Measurements from ENCODE around the gene ACTN3.

DNA sequence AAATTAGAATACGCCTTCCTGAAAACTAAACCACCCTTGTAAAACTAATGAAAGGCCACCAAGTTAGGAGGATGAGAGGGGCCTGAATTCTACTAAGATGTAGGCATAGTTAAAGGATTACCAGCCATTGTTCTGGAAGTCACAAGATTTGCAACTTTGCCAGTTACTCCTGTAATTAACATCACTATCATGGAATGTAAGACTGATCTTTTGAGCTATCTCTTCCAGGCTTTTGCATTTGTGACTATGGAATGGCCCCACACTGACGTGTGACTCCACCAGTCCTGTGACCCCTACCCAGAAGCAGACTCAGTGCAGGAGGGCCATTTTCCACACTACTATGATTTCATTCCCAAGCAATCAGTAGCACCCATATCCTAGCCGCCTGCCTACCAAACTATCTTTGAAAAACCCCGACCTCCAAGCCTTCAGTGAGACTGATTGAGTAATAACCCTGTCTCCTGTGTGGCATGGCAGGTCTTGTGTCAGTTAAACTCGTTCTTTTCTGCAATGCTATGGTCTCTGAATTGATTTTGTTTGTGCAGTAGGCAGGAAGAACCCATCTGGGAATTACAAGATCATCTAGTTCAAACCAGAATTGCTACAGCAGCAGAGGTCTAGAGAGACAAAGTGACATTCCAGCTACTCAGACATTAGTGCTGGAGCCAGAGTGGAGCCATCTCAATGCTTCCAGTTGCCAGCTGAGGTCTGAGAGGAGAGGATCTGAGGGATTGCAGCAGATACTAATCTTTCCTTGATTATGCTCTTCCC lies 23.6 kb downstream of the ACTN3 start:
- TF ChIP-seq, protein P1, sequence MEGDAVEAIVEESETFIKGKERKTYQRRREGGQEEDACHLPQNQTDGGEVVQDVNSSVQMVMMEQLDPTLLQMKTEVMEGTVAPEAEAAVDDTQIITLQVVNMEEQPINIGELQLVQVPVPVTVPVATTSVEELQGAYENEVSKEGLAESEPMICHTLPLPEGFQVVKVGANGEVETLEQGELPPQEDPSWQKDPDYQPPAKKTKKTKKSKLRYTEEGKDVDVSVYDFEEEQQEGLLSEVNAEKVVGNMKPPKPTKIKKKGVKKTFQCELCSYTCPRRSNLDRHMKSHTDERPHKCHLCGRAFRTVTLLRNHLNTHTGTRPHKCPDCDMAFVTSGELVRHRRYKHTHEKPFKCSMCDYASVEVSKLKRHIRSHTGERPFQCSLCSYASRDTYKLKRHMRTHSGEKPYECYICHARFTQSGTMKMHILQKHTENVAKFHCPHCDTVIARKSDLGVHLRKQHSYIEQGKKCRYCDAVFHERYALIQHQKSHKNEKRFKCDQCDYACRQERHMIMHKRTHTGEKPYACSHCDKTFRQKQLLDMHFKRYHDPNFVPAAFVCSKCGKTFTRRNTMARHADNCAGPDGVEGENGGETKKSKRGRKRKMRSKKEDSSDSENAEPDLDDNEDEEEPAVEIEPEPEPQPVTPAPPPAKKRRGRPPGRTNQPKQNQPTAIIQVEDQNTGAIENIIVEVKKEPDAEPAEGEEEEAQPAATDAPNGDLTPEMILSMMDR (IDR thresholded peaks at IDR 0.05; ENCODE audit: insufficient read depth, low read depth, low read length) = no peak
- TF ChIP-seq EZH2 (IDR thresholded peaks at IDR 0.05; ENCODE audit: insufficient read depth, low read length) = no peak

Data from astrocyte (in vitro differentiated cells and primary cell).